Ramos (cell line): ENCODE measurements around the gene BCL2.
"Not testable (repeated sequence)": the region's sequence is repeated elsewhere in the genome, so short reads cannot be mapped to it uniquely, and the experiment has no call there.

ENCODE experiments used
- in situ Hi-C: fragments of 300-500 bp; cut with MboI; formaldehyde crosslinking; loops from one replicate; pipeline ENCODE4 v1.14.3; 2022; ENCODE audit warnings: low sequenced_read_pairs; ENCODE audit not compliant: unreplicated experiment

BCL2 gene

GRCh38 chr18:63210521-63210920, 109.0 kb downstream of the BCL2 start:
- in situ Hi-C loops = no loop called here

- in situ Hi-C loops = no loop called here
Observed at GRCh38 chr18:63208676-63209075, 110.9 kb downstream of the BCL2 start.

- in situ Hi-C loops = no loop called here
Observed at GRCh38 chr18:63207835-63208234, 111.7 kb downstream of the BCL2 start.

- in situ Hi-C loops = no loop called here
Observed at GRCh38 chr18:63207143-63207790, 112.3 kb downstream of the BCL2 start.

GRCh38 chr18:63206433-63207142, 113.0 kb downstream of the BCL2 start:
- in situ Hi-C loops = no loop called here

- in situ Hi-C loops = no loop called here
Observed at GRCh38 chr18:63205791-63206252, 113.7 kb downstream of the BCL2 start.

- in situ Hi-C loops = no loop called here
Observed at GRCh38 chr18:63203497-63203896, 116.1 kb downstream of the BCL2 start.

- in situ Hi-C loops = no loop called here
Observed at GRCh38 chr18:63202828-63203227, 116.7 kb downstream of the BCL2 start.

- in situ Hi-C loops = not testable (repeated sequence)
Observed at GRCh38 chr18:63201456-63201855, 118.1 kb downstream of the BCL2 start.

GRCh38 chr18:63199743-63200241, 119.8 kb downstream of the BCL2 start:
- in situ Hi-C loops = no loop called here

GRCh38 chr18:63198868-63199742, 120.5 kb downstream of the BCL2 start:
- in situ Hi-C loops = no loop called here

- in situ Hi-C loops = no loop called here
Observed at GRCh38 chr18:63198098-63198760, 121.3 kb downstream of the BCL2 start.

- in situ Hi-C loops = no loop called here
Observed at GRCh38 chr18:63197246-63197869, 122.2 kb downstream of the BCL2 start.

- in situ Hi-C loops = no loop called here
Observed at GRCh38 chr18:63195326-63196159, 124.0 kb downstream of the BCL2 start.

- in situ Hi-C loops = no loop called here
Observed at GRCh38 chr18:63192885-63193349, 126.7 kb downstream of the BCL2 start.

GRCh38 chr18:63192126-63192884, 127.3 kb downstream of the BCL2 start:
- in situ Hi-C loops = no loop called here

GRCh38 chr18:63191413-63191812, 128.2 kb downstream of the BCL2 start:
- in situ Hi-C loops = no loop called here

- in situ Hi-C loops = not testable (repeated sequence)
Observed at GRCh38 chr18:63190838-63191237, 128.7 kb downstream of the BCL2 start.
